HepG2 (cell line): Measurements from ENCODE around the gene MYLK3. TPM values are rescaled to one million over a fixed set of nuclear protein-coding genes. Genes with fewer than 3 reads are reported as not detected.

Experiments used
- ATAC-seq: fragments of 200-7000 bp; cut with Tn5 transposase; 3 replicates; pipeline ENCODE4 v1.9.1; 2020; ENCODE audit warnings: mild to moderate bottlenecking, moderate library complexity
- BruUV-seq: library from RNA; stranded (reverse); fragments of 400-500 nt; replicated peaks from 2 replicates; lab custom pipeline; 2021; lab: Mats Ljungman, UMichigan
- CTCF ChIA-PET: fragments of 300-600 bp; formaldehyde crosslinking; extraction: SDS; loops from one replicate; lab custom pipeline; 2021; ENCODE audit warnings: low total read pairs, inconsistent platforms, low intra/inter-chr PET ratio; lab: Yijun Ruan, JAX
- POLR2A ChIA-PET: fragments of 350-600 bp; sonication (Branson Sonifier 250); formaldehyde crosslinking; loops from one replicate; lab custom pipeline; 2020; ENCODE audit warnings: antibody characterized with exemption, inconsistent platforms; lab: Yijun Ruan, JAX
- DNase-seq: peaks from one replicate; pipeline ENCODE4 v3.0.0-alpha.2; 2015; ENCODE audit warnings: low spot score
- FAIRE-seq: peaks from 3 replicates; lab custom pipeline; 2011; peaks lifted over from hg19 to GRCh38; lab: Jason Lieb, UNC
- H2AFZ ChIP-seq: one replicate; pipeline ENCODE4 v1.6.1; 2011; ENCODE audit warnings: low read length, inconsistent platforms
- H3K27ac ChIP-seq: fragments of 300-600 bp; 3 replicates; pipeline ENCODE4 v1.8.0; 2011; ENCODE audit warnings: mixed run types, mild to moderate bottlenecking, mixed read lengths, low read length, inconsistent platforms; ENCODE audit not compliant: insufficient read depth; ENCODE audit errors: extremely low read length
- H3K27me3 ChIP-seq, 2 experiments: fragments of 200-600 bp in 1 of 2; 2 replicates in 1 of 2; 3 replicates in 1 of 2; pipeline versions ENCODE4 v1.6.0 to v1.8.0; 2011; ENCODE audit warnings: low read length in 2 of 2, mild to moderate bottlenecking in 2 of 2, moderate library complexity in 2 of 2, inconsistent platforms in 1 of 2; ENCODE audit not compliant: insufficient read depth in 2 of 2, control insufficient read depth in 1 of 2
- H3K36me3 ChIP-seq, 2 experiments: fragments of 200-600 bp in 1 of 2; replicated peaks in 1 of 2; 2 replicates in 1 of 2; 3 replicates in 1 of 2; pipeline versions ENCODE4 v1.5.1 to v1.8.0; 2011; ENCODE audit warnings: low read length in 2 of 2, inconsistent platforms in 1 of 2; ENCODE audit not compliant: insufficient read depth in 2 of 2, control insufficient read depth in 1 of 2
- H3K4me1 ChIP-seq: 2 replicates; pipeline ENCODE4 v1.5.1; 2012; ENCODE audit warnings: low read length, inconsistent platforms; ENCODE audit not compliant: insufficient read depth
- H3K4me2 ChIP-seq: 2 replicates; pipeline ENCODE4 v1.6.0; 2011; ENCODE audit warnings: low read depth, low read length, inconsistent platforms
- H3K4me3 ChIP-seq, 3 experiments: fragments of 200-600 bp in 1 of 3; sonication (generic), shearing (Covaris generic) in 1 of 3; replicated peaks in 1 of 3; 2 replicates each; pipeline ENCODE4 v1.5.1; 2011 to 2016; ENCODE audit warnings: low read length in 3 of 3, inconsistent platforms in 2 of 3, low read depth in 2 of 3, mild to moderate bottlenecking in 2 of 3, control low read depth in 1 of 3, mixed read lengths in 1 of 3; ENCODE audit not compliant: insufficient read depth in 1 of 3
- H3K79me2 ChIP-seq: one replicate; pipeline ENCODE4 v1.6.1; 2011; ENCODE audit warnings: low read length, inconsistent platforms; ENCODE audit not compliant: insufficient read depth
- H3K9ac ChIP-seq: 2 replicates; pipeline ENCODE4 v1.6.0; 2011; ENCODE audit warnings: mild to moderate bottlenecking, low read depth, low read length, inconsistent platforms; ENCODE audit not compliant: insufficient read depth
- H3K9me3 ChIP-seq: 2 replicates; pipeline ENCODE4 v1.5.1; 2012; ENCODE audit warnings: mild to moderate bottlenecking, low read length
- H4K20me1 ChIP-seq: 2 replicates; pipeline ENCODE4 v1.6.0; 2011; ENCODE audit warnings: inconsistent platforms, mild to moderate bottlenecking, low read length, moderate library complexity; ENCODE audit not compliant: insufficient read depth
- ATF1 ChIP-seq: IDR thresholded peaks from 2 replicates; pipeline ENCODE4 v1.6.1; 2016; ENCODE audit warnings: mild to moderate bottlenecking, control low read depth
- CAMTA2 ChIP-seq: sonication (generic); formaldehyde crosslinking; IDR thresholded peaks from 2 replicates; pipeline ENCODE4 v1.4.0; 2020; ENCODE audit warnings: mild to moderate bottlenecking, missing genetic modification reagents, borderline replicate concordance
- NR3C1 ChIP-seq: sonication (generic); formaldehyde crosslinking; IDR thresholded peaks from 2 replicates; pipeline ENCODE4 v1.4.0; 2020; ENCODE audit warnings: missing genetic modification reagents
- PHF20 ChIP-seq: sonication (generic); formaldehyde crosslinking; IDR thresholded peaks from 2 replicates; pipeline ENCODE4 v1.5.0; 2020; ENCODE audit warnings: mild to moderate bottlenecking, missing genetic modification reagents
- SRSF1 ChIP-seq: fragments of 200-400 bp; formaldehyde crosslinking; optimal IDR thresholded peaks from 2 replicates; pipeline ENCODE3; 2017; ENCODE audit warnings: mild to moderate bottlenecking, low read depth, low read length, moderate library complexity
- TEAD3 ChIP-seq: optimal IDR thresholded peaks from 2 replicates; pipeline ENCODE3; 2016; ENCODE audit warnings: borderline replicate concordance
- ZFP82 ChIP-seq: sonication (generic); formaldehyde crosslinking; IDR thresholded peaks from 2 replicates; pipeline ENCODE4 v1.5.1; 2020; ENCODE audit warnings: mild to moderate bottlenecking, missing genetic modification reagents, borderline replicate concordance
- ZNF101 ChIP-seq: sonication (generic); formaldehyde crosslinking; IDR thresholded peaks from 2 replicates; pipeline ENCODE4 v1.4.0; 2020; ENCODE audit warnings: mild to moderate bottlenecking, low read depth, missing genetic modification reagents, borderline replicate concordance
- ZNF280D ChIP-seq: sonication (generic); formaldehyde crosslinking; IDR thresholded peaks from 2 replicates; pipeline ENCODE4 v1.5.1; 2020; ENCODE audit warnings: mild to moderate bottlenecking, missing genetic modification reagents
- ZNF709 ChIP-seq: sonication (generic); formaldehyde crosslinking; IDR thresholded peaks from 2 replicates; pipeline ENCODE4 v1.5.0; 2020; ENCODE audit warnings: mild to moderate bottlenecking, missing genetic modification reagents
- ZNF772 ChIP-seq: sonication (generic); formaldehyde crosslinking; IDR thresholded peaks from 2 replicates; pipeline ENCODE4 v1.5.0; 2020; ENCODE audit warnings: mild to moderate bottlenecking, missing genetic modification reagents
- ZNF780A ChIP-seq: sonication (generic); formaldehyde crosslinking; IDR thresholded peaks from 2 replicates; pipeline ENCODE4 v1.8.0; 2022; ENCODE audit warnings: mild to moderate bottlenecking, missing genetic modification reagents, moderate library complexity
- WGBS: methylation state at CpG from one replicate; pipeline ENCODE4 v1.1.6; 2017; ENCODE audit warnings: low lambda C conversion rate; 5-methylcytosine and 5-hydroxymethylcytosine counted together
- in situ Hi-C: cut with HindIII; loops from 2 replicates; pipeline ENCODE4 v1.10.0; 2017; ENCODE audit warnings: low pct_unique_long_range_greater_than_20kb; ENCODE audit not compliant: extremely low pct_ligation_motif_present
- intact Hi-C: fragments of 100-400 bp; cut with micrococcal nuclease; formaldehyde crosslinking; loops from one replicate; pipeline ENCODE4 v1.10.0; 2022; ENCODE audit not compliant: unreplicated experiment
- polyA plus RNA-seq, 8 experiments: library from polyadenylated mRNA; depleted of rRNA in 3 of 8; stranded (reverse) in 7 of 8; unstranded in 1 of 8; fragments of >200 nt; fragmentation: Illumina TruSeq in 4 of 8; extraction: Trizol in 4 of 8; gene quantifications; 2 replicates each; pipeline versions ENCODE4 v1.2.1 to v1.2.3, GENCODE V29; 2011 to 2016; ENCODE audit warnings: low read depth in 4 of 8, missing spikeins in 1 of 8, mixed read lengths in 1 of 8; ENCODE audit not compliant: insufficient read depth in 1 of 8
- total RNA-seq, 5 experiments: library from RNA; depleted of rRNA; stranded (reverse); fragments of >200 nt; fragmentation: Illumina TruSeq; extraction: Trizol; gene quantifications; 2 replicates each; pipeline ENCODE4 v1.2.3, GENCODE V29; 2016; ENCODE audit warnings: low read depth in 1 of 5
- TF ChIP-seq, protein P1 (sequence below): sonication (generic); formaldehyde crosslinking; IDR thresholded peaks from 2 replicates; pipeline ENCODE4 v1.5.1; 2020; ENCODE audit warnings: mild to moderate bottlenecking, missing genetic modification reagents, borderline replicate concordance

Gene MYLK3
- total and polyA plus RNA-seq, 2 of the 13 experiments (the other 11 are each of a cell fraction or from before 2014, with no cell fraction given), result 0.04 to 0.18 TPM

DNA sequence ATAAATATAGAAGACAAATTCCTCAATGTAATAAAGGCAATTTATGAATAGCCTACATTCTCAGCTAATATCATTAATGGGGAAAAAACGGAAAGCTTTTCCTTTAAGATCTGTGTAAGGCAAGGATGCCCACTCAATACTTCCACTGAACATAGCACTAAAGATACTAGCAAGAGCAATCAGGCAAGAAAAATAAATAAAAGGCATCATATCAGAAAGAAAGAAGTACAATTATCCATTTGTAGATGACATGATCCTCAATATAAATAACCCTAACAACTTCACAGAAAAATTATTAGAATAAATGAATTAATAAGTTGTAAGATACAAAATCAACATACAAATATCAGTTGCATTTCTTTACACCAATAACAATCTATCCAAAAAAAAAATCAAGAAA is 45.7 kb upstream of the MYLK3 start:
- DNase-seq, result no peak
- Histone ChIP-seq H3K4me3 (no peak overlapping the region), H3K4me2 (no peak overlapping the region), H3K79me2 (no peaks in the 10 kb centered on the region), H4K20me1 (no peaks in the 10 kb centered on the region), H3K9me3 (peaks cover 15% of the 10 kb centered on the region), H3K4me1 (peaks cover 19% of the 10 kb centered on the region), H2AFZ (no peak overlapping the region)
- TF ChIP-seq ZNF772 (CRISPR knock-in tag) (no peak), ZNF280D (CRISPR knock-in tag) (peak; percentile 51; the same call in 1 of the 2 replicates), ZNF780A (no peak)
- TF ChIP-seq, all 625 proteins: peak for 1
- FAIRE-seq, result no peak
- Histone ChIP-seq H3K27ac (no peak overlapping the region), H3K9ac (no peak overlapping the region), H3K27me3 (no peaks in the 10 kb centered on the region), H3K36me3 (no peaks in the 10 kb centered on the region)
- in situ Hi-C loops (no loop called here), intact Hi-C loops (no loop called here)
- POLR2A ChIA-PET, result no interaction called here
- ATAC-seq, result no peak
- BruUV-seq, result no TSS peak
- WGBS, result 100% methylated on average over 1 of the region's 1 CpG
- CTCF ChIA-PET, result no interaction called here

DNA sequence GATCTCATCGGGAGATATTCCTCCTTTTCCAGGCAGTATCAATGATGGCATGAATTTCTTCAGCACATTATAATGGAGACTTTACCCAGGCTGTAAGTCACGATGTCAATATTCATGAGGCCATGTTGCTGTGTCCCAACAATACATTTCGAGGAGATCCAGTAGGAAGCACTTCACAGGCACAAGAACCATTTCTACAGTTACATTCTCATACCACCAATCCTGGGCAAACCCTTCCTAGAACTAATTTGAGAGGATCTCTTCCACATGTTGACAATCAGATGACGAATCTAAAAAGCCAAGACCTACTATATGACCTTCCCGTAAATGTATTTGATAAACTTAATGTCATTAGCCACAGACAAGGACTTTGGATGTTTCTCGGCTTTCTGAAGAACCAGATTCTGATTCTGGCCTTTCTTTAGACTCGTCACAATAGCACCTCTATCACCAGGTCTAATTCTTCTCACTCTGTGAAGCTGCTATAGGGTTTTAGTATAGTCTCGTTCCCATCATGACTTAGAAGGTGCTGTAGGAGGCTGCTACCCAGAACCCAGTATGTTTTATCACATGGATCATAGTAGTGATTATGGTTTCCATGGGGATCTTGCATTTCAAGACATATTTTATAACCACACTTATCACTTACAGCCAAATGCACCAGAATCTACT is 42.6 kb upstream of the MYLK3 start:
- CTCF ChIA-PET, result no interaction called here
- DNase-seq (peak; percentile 9), ATAC-seq (peak; percentile 30), FAIRE-seq (no peak)
- intact Hi-C loops, result no loop called here
- Histone ChIP-seq H3K27me3 (no peaks in the 10 kb centered on the region), H3K27ac (peak overlapping the region; percentile 71), H4K20me1 (no peaks in the 10 kb centered on the region), H3K4me2 (peak overlapping the region; percentile 97), H3K9me3 (peaks cover 15% of the 10 kb centered on the region), H3K36me3 (no peaks in the 10 kb centered on the region), H3K4me3 (peak overlapping the region; percentile 74 to 93 (median 90)), H2AFZ (peak overlapping the region; percentile 73), H3K4me1 (peaks cover 27% of the 10 kb centered on the region), H3K9ac (peak overlapping the region; percentile 87), H3K79me2 (no peaks in the 10 kb centered on the region)
- BruUV-seq, result no TSS peak
- WGBS, result 44% methylated on average over 8 of the region's 8 CpGs
- POLR2A ChIA-PET, result interaction anchor here (0.5 to 1.7 kb wide), 6 partner anchors 16 to 100 kb away, joined by 3 to 15 read pairs (median 8); partner anchors contain the start of genes C16orf87, MYLK3 and ORC6
- in situ Hi-C loops, result no loop called here
- TF ChIP-seq NR3C1, result no peak
- no peak for TF ChIP-seq SRSF1
- 0 out of 2 replicates have a peak, but pooled peaks have one; percentile 27 for TF ChIP-seq PHF20 (CRISPR knock-in tag)
- TF ChIP-seq ZNF709 (CRISPR knock-in tag), result no peak
- 0 out of 2 replicates have a peak, but pooled peaks have one; percentile 41 for TF ChIP-seq ZFP82 (CRISPR knock-in tag)
- TF ChIP-seq ATF1 (CRISPR knock-in tag), result no peak
- TF ChIP-seq, protein P1, sequence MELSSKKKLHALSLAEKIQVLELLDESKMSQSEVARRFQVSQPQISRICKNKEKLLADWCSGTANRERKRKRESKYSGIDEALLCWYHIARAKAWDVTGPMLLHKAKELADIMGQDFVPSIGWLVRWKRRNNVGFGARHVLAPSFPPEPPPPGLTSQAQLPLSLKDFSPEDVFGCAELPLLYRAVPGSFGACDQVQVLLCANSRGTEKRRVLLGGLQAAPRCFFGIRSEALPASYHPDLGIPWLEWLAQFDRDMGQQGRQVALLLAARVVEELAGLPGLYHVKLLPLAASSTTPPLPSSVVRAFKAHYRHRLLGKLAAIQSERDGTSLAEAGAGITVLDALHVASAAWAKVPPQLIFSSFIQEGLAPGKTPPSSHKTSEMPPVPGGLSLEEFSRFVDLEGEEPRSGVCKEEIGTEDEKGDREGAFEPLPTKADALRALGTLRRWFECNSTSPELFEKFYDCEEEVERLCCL (CRISPR knock-in tag), result no peak
- TF ChIP-seq ZNF101 (CRISPR knock-in tag), result no peak
- TF ChIP-seq TEAD3 (CRISPR knock-in tag), result no peak
- no peak for TF ChIP-seq CAMTA2
